Peyer's patch (tissue), 4 donors: ENCODE data around the gene FNDC7. TPM values are rescaled to one million over a fixed set of nuclear protein-coding genes. Genes with fewer than 3 reads are reported as not detected.

Experiments
- DNase-seq, 3 donors: peaks; one replicate each; pipeline ENCODE4 v3.0.0-alpha.2; 2017 to 2019
- H3K27ac ChIP-seq, 4 donors: fragments of 200-600 bp; sonication (generic); one replicate each; pipeline ENCODE4 v1.5.1; 2016 to 2019
- H3K27me3 ChIP-seq, 2 donors: fragments of 200-600 bp; sonication (generic); one replicate each; pipeline ENCODE4 v1.5.1; 2019
- H3K36me3 ChIP-seq, 3 donors: fragments of 200-600 bp; sonication (generic); one replicate each; pipeline ENCODE4 v1.5.1; 2016 to 2019
- H3K4me1 ChIP-seq, 4 donors: fragments of 200-600 bp; sonication (generic); one replicate each; pipeline ENCODE4 v1.5.1; 2016 to 2019
- H3K4me3 ChIP-seq, 4 donors: fragments of 200-600 bp; sonication (generic); 1 replicate in 3 of 4; 2 replicates in 1 of 4; pipeline ENCODE4 v1.5.1; 2016 to 2019; ENCODE audit warnings: mild to moderate bottlenecking in 1 of 4
- H3K9me3 ChIP-seq, 4 donors: fragments of 200-600 bp; sonication (generic); one replicate each; pipeline ENCODE4 v1.5.1; 2016 to 2019; ENCODE audit warnings: mild to moderate bottlenecking in 1 of 4
- CTCF ChIP-seq, 6 experiments: fragments of 450-650 bp in 4 of 6; fragments of 200-600 bp in 2 of 6; sonication (generic) in 1 of 6; IDR thresholded peaks; one replicate each; pipeline ENCODE4 v1.5.1; 2017 to 2019; ENCODE audit warnings: antibody characterized with exemption in 6 of 6, mild to moderate bottlenecking in 3 of 6, moderate library complexity in 1 of 6
- POLR2A ChIP-seq, 2 donors: fragments of 450-650 bp; IDR thresholded peaks; one replicate each; pipeline ENCODE4 v1.5.1; 2017; ENCODE audit warnings: antibody characterized with exemption in 2 of 2, mild to moderate bottlenecking in 2 of 2, moderate library complexity in 2 of 2
- total RNA-seq, 4 donors: library from RNA; depleted of rRNA; stranded (reverse); fragments of >200 nt; gene quantifications; one replicate each; pipeline ENCODE4 v1.1.0, GENCODE V29; 2016

Gene FNDC7
- total RNA-seq, 4 donors from 2014 or later = not detected

GRCh38 chr1:108668777-108669176 is 43.9 kb upstream of the FNDC7 start:
- no peaks in the 10 kb centered on the region for H3K9me3 ChIP-seq
- TF ChIP-seq CTCF (IDR thresholded peaks at IDR 0.05) (no peak), POLR2A (IDR thresholded peaks at IDR 0.05) (no peak)
- no peak overlapping the region for H3K27ac ChIP-seq
- no peak overlapping the region for H3K4me3 ChIP-seq
- no peaks in the 10 kb centered on the region for H3K4me1 ChIP-seq
- no peaks in the 10 kb centered on the region for H3K27me3 ChIP-seq
- no peak for DNase-seq
- H3K36me3 ChIP-seq = no peaks in the 10 kb centered on the region

- DNase-seq = no peak
- TF ChIP-seq POLR2A (IDR thresholded peaks at IDR 0.05) = no peak
- no peak for TF ChIP-seq CTCF (IDR thresholded peaks at IDR 0.05)
- no peaks in the 10 kb centered on the region for H3K9me3 ChIP-seq
- H3K36me3 ChIP-seq = no peaks in the 10 kb centered on the region
- no peak overlapping the region for H3K4me3 ChIP-seq
- H3K27ac ChIP-seq = no peak overlapping the region
- H3K27me3 ChIP-seq = no peaks in the 10 kb centered on the region
- H3K4me1 ChIP-seq = no peaks in the 10 kb centered on the region
Measured at GRCh38 chr1:108669679-108670078, 43.0 kb upstream of the FNDC7 start.

GRCh38 chr1:108670131-108670773 is 42.5 kb upstream of the FNDC7 start:
- H3K9me3 ChIP-seq = no peaks in the 10 kb centered on the region
- no peak for DNase-seq
- TF ChIP-seq CTCF (IDR thresholded peaks at IDR 0.05) = no peak
- no peak for TF ChIP-seq POLR2A (IDR thresholded peaks at IDR 0.05)
- no peaks in the 10 kb centered on the region for H3K36me3 ChIP-seq
- H3K27ac ChIP-seq = no peak overlapping the region
- H3K4me1 ChIP-seq = no peaks in the 10 kb centered on the region
- no peak overlapping the region for H3K4me3 ChIP-seq
- no peaks in the 10 kb centered on the region for H3K27me3 ChIP-seq

GRCh38 chr1:108671143-108671542 is 41.6 kb upstream of the FNDC7 start:
- TF ChIP-seq POLR2A (IDR thresholded peaks at IDR 0.05) = no peak
- no peak for TF ChIP-seq CTCF (IDR thresholded peaks at IDR 0.05)
- no peaks in the 10 kb centered on the region for H3K4me1 ChIP-seq
- H3K27me3 ChIP-seq = no peaks in the 10 kb centered on the region
- H3K27ac ChIP-seq = no peak overlapping the region
- no peaks in the 10 kb centered on the region for H3K36me3 ChIP-seq
- H3K4me3 ChIP-seq = no peak overlapping the region
- DNase-seq = no peak
- H3K9me3 ChIP-seq = no peaks in the 10 kb centered on the region

GRCh38 chr1:108678706-108679105 is 34.0 kb upstream of the FNDC7 start:
- H3K4me3 ChIP-seq = no peak overlapping the region
- no peaks in the 10 kb centered on the region for H3K27me3 ChIP-seq
- H3K4me1 ChIP-seq = no peaks in the 10 kb centered on the region
- no peak for DNase-seq
- no peak for TF ChIP-seq POLR2A (IDR thresholded peaks at IDR 0.05)
- no peak for TF ChIP-seq CTCF (IDR thresholded peaks at IDR 0.05)
- no peaks in the 10 kb centered on the region for H3K36me3 ChIP-seq
- no peak overlapping the region for H3K27ac ChIP-seq
- H3K9me3 ChIP-seq = no peaks in the 10 kb centered on the region
